PFSK-1 (cell line): ENCODE measurements around the gene PTGFRN.

ENCODE experiments used
- FOXP2 ChIP-seq: optimal IDR thresholded peaks from 2 replicates; pipeline ENCODE3; 2011; ENCODE audit warnings: borderline replicate concordance, control low read depth, inconsistent platforms; ENCODE audit not compliant: insufficient read depth; ENCODE audit errors: extremely low read length, extremely low read depth
- POLR2AphosphoS5 ChIP-seq: IDR thresholded peaks from 2 replicates; pipeline ENCODE4 v1.6.1; 2012; ENCODE audit warnings: low read depth, mild to moderate bottlenecking, control low read depth, low read length, moderate library complexity
- SIN3A ChIP-seq: IDR thresholded peaks from 2 replicates; pipeline ENCODE4 v1.6.1; 2012; ENCODE audit warnings: mild to moderate bottlenecking, low read length, moderate library complexity, borderline replicate concordance; ENCODE audit not compliant: insufficient read depth
- TAF1 ChIP-seq: IDR thresholded peaks from 2 replicates; pipeline ENCODE4 v1.6.1; 2012; ENCODE audit warnings: low read length, control low read depth, borderline replicate concordance; ENCODE audit not compliant: insufficient read depth
- TF ChIP-seq, protein P1 (sequence below), 2 experiments: IDR thresholded peaks; 2 replicates each; pipeline versions ENCODE4 v1.6.1 to v1.8.0; 2011 to 2012; ENCODE audit warnings: low read depth in 2 of 2, low read length in 2 of 2, control low read depth in 1 of 2, inconsistent platforms in 1 of 2, mild to moderate bottlenecking in 1 of 2, moderate library complexity in 1 of 2; ENCODE audit not compliant: insufficient read depth in 1 of 2

Gene PTGFRN

DNA sequence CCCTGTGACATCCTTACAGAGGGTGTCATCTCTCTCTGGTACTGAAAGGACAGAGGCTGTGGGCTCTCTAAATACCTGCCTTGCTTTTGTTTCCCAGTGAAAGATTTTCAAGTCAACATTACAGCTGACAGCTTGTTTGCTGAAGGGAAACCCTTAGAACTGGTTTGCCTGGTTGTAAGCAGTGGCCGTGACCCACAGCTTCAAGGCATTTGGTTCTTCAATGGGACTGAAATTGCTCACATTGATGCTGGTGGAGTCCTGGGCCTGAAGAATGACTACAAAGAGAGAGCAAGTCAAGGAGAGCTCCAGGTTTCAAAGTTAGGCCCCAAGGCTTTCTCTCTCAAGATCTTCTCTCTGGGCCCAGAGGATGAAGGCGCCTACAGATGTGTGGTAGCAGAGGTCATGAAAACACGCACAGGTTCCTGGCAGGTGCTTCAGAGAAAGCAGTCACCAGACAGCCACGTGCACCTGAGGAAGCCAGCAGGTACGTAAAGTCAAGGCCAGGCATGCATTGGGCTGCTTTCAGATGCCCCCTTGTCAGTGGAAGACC, 103.7 kb downstream of the PTGFRN start:
- TF ChIP-seq SIN3A (no peak), TAF1 (no peak), POLR2AphosphoS5 (no peak), FOXP2 (no peak)
- TF ChIP-seq, protein P1, sequence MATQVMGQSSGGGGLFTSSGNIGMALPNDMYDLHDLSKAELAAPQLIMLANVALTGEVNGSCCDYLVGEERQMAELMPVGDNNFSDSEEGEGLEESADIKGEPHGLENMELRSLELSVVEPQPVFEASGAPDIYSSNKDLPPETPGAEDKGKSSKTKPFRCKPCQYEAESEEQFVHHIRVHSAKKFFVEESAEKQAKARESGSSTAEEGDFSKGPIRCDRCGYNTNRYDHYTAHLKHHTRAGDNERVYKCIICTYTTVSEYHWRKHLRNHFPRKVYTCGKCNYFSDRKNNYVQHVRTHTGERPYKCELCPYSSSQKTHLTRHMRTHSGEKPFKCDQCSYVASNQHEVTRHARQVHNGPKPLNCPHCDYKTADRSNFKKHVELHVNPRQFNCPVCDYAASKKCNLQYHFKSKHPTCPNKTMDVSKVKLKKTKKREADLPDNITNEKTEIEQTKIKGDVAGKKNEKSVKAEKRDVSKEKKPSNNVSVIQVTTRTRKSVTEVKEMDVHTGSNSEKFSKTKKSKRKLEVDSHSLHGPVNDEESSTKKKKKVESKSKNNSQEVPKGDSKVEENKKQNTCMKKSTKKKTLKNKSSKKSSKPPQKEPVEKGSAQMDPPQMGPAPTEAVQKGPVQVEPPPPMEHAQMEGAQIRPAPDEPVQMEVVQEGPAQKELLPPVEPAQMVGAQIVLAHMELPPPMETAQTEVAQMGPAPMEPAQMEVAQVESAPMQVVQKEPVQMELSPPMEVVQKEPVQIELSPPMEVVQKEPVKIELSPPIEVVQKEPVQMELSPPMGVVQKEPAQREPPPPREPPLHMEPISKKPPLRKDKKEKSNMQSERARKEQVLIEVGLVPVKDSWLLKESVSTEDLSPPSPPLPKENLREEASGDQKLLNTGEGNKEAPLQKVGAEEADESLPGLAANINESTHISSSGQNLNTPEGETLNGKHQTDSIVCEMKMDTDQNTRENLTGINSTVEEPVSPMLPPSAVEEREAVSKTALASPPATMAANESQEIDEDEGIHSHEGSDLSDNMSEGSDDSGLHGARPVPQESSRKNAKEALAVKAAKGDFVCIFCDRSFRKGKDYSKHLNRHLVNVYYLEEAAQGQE (IDR thresholded peaks at IDR 0.05; ENCODE audit: insufficient read depth in 1 of 2, low read depth in 2 of 2, low read length in 2 of 2): no peak

DNA sequence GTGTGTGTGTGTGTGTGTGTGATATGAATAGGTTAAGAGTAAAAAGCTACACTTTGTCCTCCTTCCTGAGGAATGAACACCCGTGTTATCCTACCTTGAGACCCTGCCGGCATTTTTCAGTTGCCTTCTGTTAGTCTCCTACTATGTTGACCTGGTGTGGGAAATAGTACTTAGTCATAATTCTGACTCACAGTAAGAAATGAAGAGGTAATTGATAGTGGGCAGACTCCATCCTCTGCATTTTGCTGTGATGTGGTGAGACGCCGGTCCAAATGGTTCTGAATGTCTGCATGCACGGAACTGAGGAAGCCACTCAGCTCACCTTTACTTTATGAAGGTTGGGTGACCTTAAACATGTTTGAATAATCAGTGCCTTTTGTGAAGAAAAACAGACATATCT, 104.5 kb downstream of the PTGFRN start:
- TF ChIP-seq, protein P1 (IDR thresholded peaks at IDR 0.05; ENCODE audit: insufficient read depth in 1 of 2, low read depth in 2 of 2, low read length in 2 of 2): no peak
- TF ChIP-seq SIN3A (no peak), POLR2AphosphoS5 (no peak), FOXP2 (no peak), TAF1 (no peak)

DNA sequence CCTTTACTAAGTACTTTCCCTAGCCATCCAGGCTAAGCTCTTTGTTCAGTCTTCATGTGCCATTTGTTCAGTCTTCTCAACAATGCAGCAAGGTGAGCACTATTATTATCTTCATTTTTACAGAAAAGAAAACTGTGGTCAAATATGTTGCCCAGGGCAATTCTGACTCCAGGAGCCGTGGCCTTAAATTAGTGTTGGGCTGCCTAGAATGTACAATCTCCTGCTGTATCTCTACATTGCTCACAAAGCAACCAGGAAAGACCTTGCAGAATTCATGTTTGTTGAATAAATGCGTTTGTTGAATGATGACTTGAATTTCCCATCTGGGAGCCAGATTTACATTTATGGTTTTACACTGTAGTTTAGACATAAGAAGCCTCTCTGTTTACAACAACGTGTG, 106.0 kb downstream of the PTGFRN start:
- no peak for TF ChIP-seq POLR2AphosphoS5
- TF ChIP-seq TAF1: no peak
- no peak for TF ChIP-seq SIN3A
- TF ChIP-seq, protein P1 (IDR thresholded peaks at IDR 0.05; ENCODE audit: insufficient read depth in 1 of 2, low read depth in 2 of 2, low read length in 2 of 2): no peak
- TF ChIP-seq FOXP2: no peak

DNA sequence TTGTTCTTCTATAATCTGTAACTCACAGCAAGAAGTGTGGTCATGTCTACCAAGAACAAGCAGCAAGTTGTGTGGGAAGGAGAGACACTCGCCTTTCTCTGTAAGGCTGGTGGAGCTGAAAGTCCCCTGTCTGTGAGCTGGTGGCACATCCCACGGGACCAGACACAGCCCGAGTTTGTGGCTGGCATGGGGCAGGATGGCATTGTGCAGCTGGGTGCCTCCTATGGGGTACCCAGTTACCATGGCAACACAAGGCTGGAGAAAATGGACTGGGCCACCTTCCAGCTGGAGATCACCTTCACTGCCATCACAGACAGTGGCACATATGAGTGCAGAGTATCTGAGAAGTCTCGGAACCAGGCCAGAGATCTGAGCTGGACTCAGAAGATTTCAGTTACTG, 107.3 kb downstream of the PTGFRN start:
- no peak for TF ChIP-seq POLR2AphosphoS5
- TF ChIP-seq, protein P1 (IDR thresholded peaks at IDR 0.05; ENCODE audit: insufficient read depth in 1 of 2, low read depth in 2 of 2, low read length in 2 of 2): no peak
- TF ChIP-seq FOXP2: no peak
- no peak for TF ChIP-seq SIN3A
- no peak for TF ChIP-seq TAF1

DNA sequence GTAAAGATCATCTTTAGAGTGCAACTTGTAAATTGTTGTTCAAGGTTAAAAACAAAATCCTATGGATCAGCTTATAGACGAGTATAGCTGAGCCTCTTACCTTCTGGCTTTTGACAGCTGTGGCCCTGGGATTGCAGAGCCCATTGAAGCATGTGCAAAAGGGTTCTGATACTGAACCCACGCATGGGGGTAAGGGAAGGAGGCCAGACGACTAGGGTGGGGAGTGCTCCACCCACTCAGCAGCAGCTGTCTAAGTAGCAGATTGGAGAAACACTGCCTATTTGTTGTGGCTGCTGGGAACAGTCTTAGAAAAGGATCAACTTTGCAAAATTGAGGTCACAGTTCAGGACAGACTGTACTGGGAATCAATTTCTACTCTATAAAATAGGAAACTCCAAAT, 107.9 kb downstream of the PTGFRN start:
- TF ChIP-seq TAF1 (no peak), SIN3A (no peak)
